Common myeloid progenitor, CD34-positive (primary cell): Measurements from ENCODE around the gene TMEM89.

Experiments used
- CTCF ChIA-PET: fragments of 350-600 bp; sonication (Branson Sonifier 250); formaldehyde crosslinking; loops from one replicate; lab custom pipeline; 2021; ENCODE audit warnings: antibody characterized with exemption; lab: Charles Lee
- POLR2A ChIA-PET: fragments of 350-600 bp; sonication (Branson Sonifier 250); formaldehyde crosslinking; loops from one replicate; lab custom pipeline; 2021; ENCODE audit warnings: antibody characterized with exemption; lab: Charles Lee
- DNase-seq, 3 donors: peaks; one replicate each; pipeline versions ENCODE4 v3.0.0 to v3.0.0-alpha.2; 2013
- H3K27ac ChIP-seq, 2 experiments: 1 replicate in 1 of 2; 2 replicates in 1 of 2; pipeline ENCODE4 v1.7.0; 2013; ENCODE audit warnings: inconsistent platforms in 2 of 2, low read length in 2 of 2, mild to moderate bottlenecking in 2 of 2, low read depth in 1 of 2, moderate library complexity in 1 of 2; ENCODE audit not compliant: severe bottlenecking in 2 of 2, insufficient read depth in 1 of 2, poor library complexity in 1 of 2
- H3K27me3 ChIP-seq, 5 experiments: replicated peaks in 2 of 5; 1 replicate in 3 of 5; 2 replicates in 2 of 5; pipeline versions ENCODE4 v1.6.1 to v1.7.0; 2013; ENCODE audit warnings: low read length in 4 of 5, mild to moderate bottlenecking in 2 of 5, moderate library complexity in 2 of 5, inconsistent platforms in 1 of 5; ENCODE audit not compliant: insufficient read depth in 5 of 5, control insufficient read depth in 4 of 5
- H3K36me3 ChIP-seq, 4 experiments: 1 replicate in 2 of 4; 2 replicates in 2 of 4; pipeline versions ENCODE4 v1.6.1 to v1.7.0; 2013; ENCODE audit warnings: low read length in 3 of 4, control low read depth in 1 of 4, mild to moderate bottlenecking in 1 of 4; ENCODE audit not compliant: control insufficient read depth in 4 of 4, insufficient read depth in 4 of 4
- H3K4me1 ChIP-seq, 4 experiments: 1 replicate in 3 of 4; 2 replicates in 1 of 4; pipeline versions ENCODE4 v1.6.1 to v1.7.1; 2013; ENCODE audit warnings: low read length in 3 of 4, mild to moderate bottlenecking in 3 of 4, control low read depth in 1 of 4, inconsistent platforms in 1 of 4, moderate library complexity in 1 of 4; ENCODE audit not compliant: control insufficient read depth in 4 of 4, insufficient read depth in 4 of 4; ENCODE audit errors: control extremely low read depth in 1 of 4
- H3K4me3 ChIP-seq, 7 experiments: 1 replicate in 4 of 7; 2 replicates in 3 of 7; pipeline versions ENCODE4 v1.5.1 to v1.7.0; 2013; ENCODE audit warnings: mild to moderate bottlenecking in 7 of 7, low read length in 6 of 7, moderate library complexity in 6 of 7, inconsistent platforms in 2 of 7, low read depth in 2 of 7, control low read depth in 1 of 7; ENCODE audit not compliant: insufficient read depth in 4 of 7, control insufficient read depth in 1 of 7; ENCODE audit errors: extremely low read depth in 1 of 7
- H3K9me3 ChIP-seq, 5 experiments: 1 replicate in 4 of 5; 2 replicates in 1 of 5; pipeline versions ENCODE4 v1.6.1 to v1.7.1; 2013; ENCODE audit warnings: low read length in 4 of 5, mild to moderate bottlenecking in 2 of 5, inconsistent platforms in 1 of 5, low read depth in 1 of 5, moderate library complexity in 1 of 5; ENCODE audit not compliant: control insufficient read depth in 4 of 5, insufficient read depth in 2 of 5; ENCODE audit errors: control extremely low read depth in 1 of 5
- WGBS: methylation state at CpG from one replicate; pipeline ENCODE4 v1.1.5; 2013; ENCODE audit not compliant: insufficient coverage; 5-methylcytosine and 5-hydroxymethylcytosine counted together

TMEM89 gene

DNA sequence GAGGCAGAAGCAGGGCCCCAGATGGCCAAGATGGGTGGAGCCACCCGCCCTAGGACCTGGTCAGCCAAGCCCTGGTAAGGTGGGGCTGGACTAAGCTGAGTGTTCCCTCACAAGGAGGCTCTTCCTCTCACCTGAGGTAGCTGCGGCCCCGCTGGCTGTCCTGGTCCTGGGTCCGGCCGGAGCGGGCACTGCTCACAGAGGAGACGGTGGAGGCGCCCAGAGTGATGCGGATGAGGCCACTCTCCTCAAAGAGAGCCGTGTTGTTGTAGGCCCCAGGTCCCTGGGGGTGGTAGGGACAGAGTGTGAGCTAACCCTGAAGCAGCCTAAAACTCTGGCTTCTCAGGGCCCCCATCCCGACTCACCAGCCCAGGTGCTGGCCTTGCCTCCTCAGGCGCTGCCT, 21.0 kb upstream of the TMEM89 start:
- no peaks in the 10 kb centered on the region for H3K4me1 ChIP-seq
- WGBS, result 98% methylated on average over 12 of the region's 12 CpGs
- CTCF ChIA-PET, result interaction anchor here (1.6 kb wide), 1 partner anchor 10 kb away, joined by 4 read pairs; no protein-coding TSS in a partner anchor
- H3K27me3 ChIP-seq, result no peaks in the 10 kb centered on the region
- H3K4me3 ChIP-seq, result no peak overlapping the region
- POLR2A ChIA-PET, result interaction anchor here (0.8 kb wide), 1 partner anchor 44 kb away, joined by 3 read pairs; no protein-coding TSS in a partner anchor
- H3K9me3 ChIP-seq, result no peaks in the 10 kb centered on the region
- no peak for DNase-seq
- no peak overlapping the region for H3K27ac ChIP-seq
- no peaks in the 10 kb centered on the region for H3K36me3 ChIP-seq

- Histone ChIP-seq H3K36me3 (no peaks in the 10 kb centered on the region), H3K4me1 (peaks cover 0 to 4% (median 3%) of the 10 kb centered on the region in 4 experiments), H3K9me3 (no peaks in the 10 kb centered on the region), H3K4me3 (no peak overlapping the region), H3K27me3 (no peaks in the 10 kb centered on the region), H3K27ac (no peak overlapping the region)
- ChIA-PET POLR2A (no interaction called here), CTCF (interaction anchor here (1.2 kb wide), 1 partner anchor 9 kb away, joined by 5 read pairs; no protein-coding TSS in a partner anchor)
- DNase-seq, result no peak
- 94% methylated on average over 2 of the region's 3 CpGs for WGBS
These were observed 19.8 kb upstream of the TMEM89 start for GRCh38 chr3:48641396-48641795.

- DNase-seq, result no peak
- Histone ChIP-seq H3K27ac (no peak overlapping the region), H3K4me1 (peaks cover 0 to 15% (median 13%) of the 10 kb centered on the region in 4 experiments), H3K27me3 (no peaks in the 10 kb centered on the region), H3K4me3 (no peak overlapping the region), H3K36me3 (no peaks in the 10 kb centered on the region), H3K9me3 (no peaks in the 10 kb centered on the region)
- WGBS, result 95% methylated on average over 36 of the region's 38 CpGs
- POLR2A ChIA-PET, result no interaction called here
- CTCF ChIA-PET, result interaction anchor here (1.2 to 1.8 kb wide), 2 partner anchors 8 to 10 kb away, joined by 5 read pairs; no protein-coding TSS in a partner anchor
These were observed 18.5 kb upstream of the TMEM89 start for GRCh38 chr3:48639944-48640606.

DNA sequence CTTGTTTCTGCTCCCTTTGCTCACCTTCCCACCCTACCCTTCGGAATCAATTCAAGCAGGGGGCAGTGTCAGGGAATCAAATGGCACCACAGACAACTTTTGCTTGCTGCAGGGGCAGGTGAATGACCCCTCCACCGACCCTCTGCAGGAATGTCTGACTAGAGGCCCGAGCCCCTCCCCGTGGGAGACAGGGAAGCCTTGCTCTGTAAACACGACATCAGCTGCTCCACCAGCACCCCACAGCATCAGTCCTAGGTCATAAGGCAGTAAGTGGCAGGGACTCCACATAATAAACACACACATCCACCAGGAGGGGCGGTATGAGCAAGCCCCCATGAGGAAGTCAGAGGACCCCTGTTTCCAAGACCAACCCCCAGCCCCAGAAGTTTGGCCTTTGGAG, 15.7 kb upstream of the TMEM89 start:
- POLR2A ChIA-PET, result no interaction called here

DNA sequence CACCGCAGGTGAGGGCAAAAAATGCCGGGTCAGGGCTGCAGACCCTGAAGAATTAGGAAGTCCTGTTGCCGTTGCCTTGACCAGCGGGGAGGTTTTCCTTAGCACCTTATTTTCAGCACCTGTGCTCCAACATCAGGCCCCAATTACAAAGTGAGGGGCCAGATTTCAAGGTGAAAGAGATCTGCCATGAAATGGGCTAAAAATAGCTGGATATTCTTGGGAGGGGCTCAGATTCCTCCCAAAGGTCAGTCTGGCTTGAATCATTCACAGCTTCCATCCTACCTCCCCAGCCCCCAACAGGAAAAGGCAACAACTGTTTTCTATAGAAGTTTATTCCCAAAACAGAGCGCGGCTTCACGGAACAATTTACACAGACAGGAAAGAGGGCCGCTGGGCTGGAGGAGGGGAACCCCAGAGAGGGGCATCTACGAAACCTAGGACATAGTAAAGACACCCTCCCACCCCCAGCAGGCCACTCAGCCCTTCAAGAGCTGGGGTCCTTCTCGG, 14.6 kb upstream of the TMEM89 start:
- ChIA-PET POLR2A (no interaction called here), CTCF (interaction anchor here (0.8 to 2.3 kb wide), 11 partner anchors 10 to 78 kb away, joined by 3 to 11 read pairs (median 4); partner anchors contain the start of gene TMEM89)
- no peaks in the 10 kb centered on the region for H3K27me3 ChIP-seq
- no peaks in the 10 kb centered on the region for H3K9me3 ChIP-seq
- peaks cover 0 to 20% (median 3%) of the 10 kb centered on the region in 4 experiments for H3K36me3 ChIP-seq
- H3K4me3 ChIP-seq, result peak overlapping the region in 6 of 7 experiments; percentile 75 to 93 (median 86)
- WGBS, result 0% methylated on average over 2 of the region's 10 CpGs
- no peak for DNase-seq
- peaks cover 0 to 27% (median 22%) of the 10 kb centered on the region in 4 experiments for H3K4me1 ChIP-seq
- no peak overlapping the region for H3K27ac ChIP-seq

More for the DNA sequence above, 15.7 kb upstream of the TMEM89 start:
- no peak overlapping the region for H3K4me3 ChIP-seq
- H3K4me1 ChIP-seq, result peaks cover 0 to 27% (median 22%) of the 10 kb centered on the region in 4 experiments
- H3K9me3 ChIP-seq, result no peaks in the 10 kb centered on the region
- no peak for DNase-seq
- 93% methylated on average over 4 of the region's 6 CpGs for WGBS
- H3K27me3 ChIP-seq, result no peaks in the 10 kb centered on the region
- H3K36me3 ChIP-seq, result peaks cover 0 to 9% (median 3%) of the 10 kb centered on the region in 4 experiments
- CTCF ChIA-PET, result no interaction called here
- H3K27ac ChIP-seq, result no peak overlapping the region

GRCh38 chr3:48635222-48636021, 13.9 kb upstream of the TMEM89 start, which contains the start of gene SLC26A6:
Gene SLC26A6 (minus strand): TSS chr3:48635461. CDS start chr3:48635393, 68 bp downstream.
- DNase-seq, result peak; percentile 90 to 93 (median 90)
- Histone ChIP-seq H3K4me1 (peaks cover 0 to 27% (median 22%) of the 10 kb centered on the region in 4 experiments), H3K4me3 (peak within 1 kb of the TSS; percentile 62 to 93 (median 85)), H3K9me3 (no peaks in the 10 kb centered on the region), H3K27ac (peak within 1 kb of the TSS in 1 of 2 experiments; percentile 34), H3K36me3 (peaks cover 0 to 28% (median 7%) of the 10 kb centered on the region in 4 experiments), H3K27me3 (no peaks in the 10 kb centered on the region)
- CTCF ChIA-PET, result interaction anchor here (0.5 to 2.3 kb wide), 17 partner anchors 9 to 487 kb away, joined by 3 to 11 read pairs (median 4); partner anchors contain the start of genes TMEM89 and UQCRC1
- POLR2A ChIA-PET, result interaction anchor here (0.6 kb wide), 1 partner anchor 147 kb away, joined by 9 read pairs; no protein-coding TSS in a partner anchor
- WGBS, result 0% methylated on average over 52 of the region's 68 CpGs
